Loucy (cell line): ENCODE data around the gene CIAO3.
A peak's percentile ranks its signal among the peaks of the same experiment; 100 is the strongest.

ENCODE experiments used
- H2AFZ ChIP-seq: fragments of 200-600 bp; sonication (generic); 2 replicates; pipeline ENCODE4 v1.6.0; 2016; ENCODE audit warnings: antibody characterized with exemption, mild to moderate bottlenecking, low read length, moderate library complexity
- H3F3A ChIP-seq: fragments of 200-600 bp; 2 replicates; pipeline ENCODE4 v1.6.0; 2016; ENCODE audit warnings: antibody characterized with exemption, low read depth, mild to moderate bottlenecking
- H3K27me3 ChIP-seq: fragments of 200-600 bp; sonication (generic); 2 replicates; pipeline ENCODE4 v1.6.1; 2014; ENCODE audit warnings: low read length, mild to moderate bottlenecking; ENCODE audit not compliant: insufficient read depth, poor library complexity, severe bottlenecking
- H3K36me3 ChIP-seq: fragments of 200-600 bp; sonication (generic); 2 replicates; pipeline ENCODE4 v1.6.1; 2016; ENCODE audit warnings: low read length; ENCODE audit not compliant: insufficient read depth
- H3K4me1 ChIP-seq: fragments of 200-600 bp; sonication (generic); 2 replicates; pipeline ENCODE4 v1.5.1; 2014; ENCODE audit warnings: low read length, mild to moderate bottlenecking; ENCODE audit not compliant: insufficient read depth, poor library complexity, severe bottlenecking
- H3K4me2 ChIP-seq: fragments of 200-600 bp; sonication (generic); 2 replicates; pipeline ENCODE4 v1.6.0; 2014; ENCODE audit warnings: antibody characterized with exemption, low read length, low read depth, mild to moderate bottlenecking; ENCODE audit not compliant: poor library complexity, severe bottlenecking
- H3K4me3 ChIP-seq: fragments of 200-600 bp; sonication (generic); 2 replicates; pipeline ENCODE4 v1.5.1; 2014; ENCODE audit warnings: low read length, mild to moderate bottlenecking, mixed read lengths; ENCODE audit not compliant: poor library complexity, severe bottlenecking
- H3K79me2 ChIP-seq: fragments of 200-600 bp; sonication (generic); 2 replicates; pipeline ENCODE4 v1.6.1; 2014; ENCODE audit warnings: low read length; ENCODE audit not compliant: insufficient read depth
- H3K9ac ChIP-seq: fragments of 200-600 bp; sonication (generic); 2 replicates; pipeline ENCODE4 v1.6.0; 2014; ENCODE audit warnings: mild to moderate bottlenecking, low read depth, low read length, moderate library complexity; ENCODE audit not compliant: poor library complexity, severe bottlenecking
- H3K9me2 ChIP-seq: fragments of 200-600 bp; sonication (generic); replicated peaks from 2 replicates; pipeline ENCODE4 v1.6.1; 2016; ENCODE audit warnings: low read depth, low read length, mixed read lengths
- H3K9me3 ChIP-seq: fragments of 200-600 bp; sonication (generic); 2 replicates; pipeline ENCODE4 v1.6.1; 2014; ENCODE audit warnings: mild to moderate bottlenecking, antibody characterized with exemption, low read length, low read depth; ENCODE audit not compliant: insufficient read depth
- H4K20me1 ChIP-seq: fragments of 200-600 bp; sonication (generic); 2 replicates; pipeline ENCODE4 v1.6.0; 2014; ENCODE audit warnings: antibody characterized with exemption, low read length, mild to moderate bottlenecking; ENCODE audit not compliant: insufficient read depth, poor library complexity, severe bottlenecking
- CTCF ChIP-seq: fragments of 200-600 bp; sonication (generic); conservative IDR thresholded peaks from 2 replicates; pipeline ENCODE4 v1.5.1; 2014; ENCODE audit warnings: mild to moderate bottlenecking, antibody characterized with exemption, low read length
- EZH2phosphoT487 ChIP-seq: fragments of 200-600 bp; IDR thresholded peaks from 2 replicates; pipeline ENCODE4 v1.6.1; 2018; ENCODE audit warnings: antibody characterized with exemption, mild to moderate bottlenecking, moderate library complexity, borderline replicate concordance

Gene CIAO3

DNA sequence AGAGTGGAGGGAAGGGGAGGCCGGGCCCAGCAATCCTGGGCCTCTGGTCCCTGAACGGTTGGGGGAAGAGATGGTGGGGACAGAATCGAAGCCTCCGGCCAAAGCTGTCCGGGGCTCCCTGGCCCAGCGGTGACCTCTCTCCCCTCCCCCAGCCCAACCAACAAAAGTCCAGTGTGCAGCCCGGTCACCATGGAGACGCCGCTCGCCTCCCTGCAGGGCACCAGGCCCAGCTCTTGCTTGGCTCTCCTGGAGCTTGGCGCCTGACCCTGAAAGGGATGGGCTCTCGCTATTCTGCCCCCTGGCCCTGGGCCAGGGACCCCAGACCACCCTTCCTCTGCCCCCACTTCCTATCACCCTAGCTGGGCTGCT is 24.6 kb downstream of the CIAO3 start:
- Histone ChIP-seq H3K4me3 (no peak overlapping the region), H3K9ac (no peak overlapping the region), H3K4me1 (peaks cover 7% of the 10 kb centered on the region), H3K79me2 (no peaks in the 10 kb centered on the region), H3K36me3 (no peaks in the 10 kb centered on the region), H3K9me3 (no peaks in the 10 kb centered on the region), H3K9me2 (no peaks in the 10 kb centered on the region), H3K27me3 (no peaks in the 10 kb centered on the region), H3K4me2 (no peak overlapping the region), H3F3A (no peaks in the 10 kb centered on the region), H4K20me1 (no peaks in the 10 kb centered on the region), H2AFZ (no peak overlapping the region)
- TF ChIP-seq CTCF (no peak), EZH2phosphoT487 (no peak)

- Histone ChIP-seq H3F3A (no peaks in the 10 kb centered on the region), H3K4me2 (peak overlapping the region; percentile 44), H3K9me2 (no peaks in the 10 kb centered on the region), H2AFZ (no peak overlapping the region), H4K20me1 (no peaks in the 10 kb centered on the region), H3K9me3 (no peaks in the 10 kb centered on the region), H3K79me2 (no peaks in the 10 kb centered on the region), H3K4me1 (peaks cover 7% of the 10 kb centered on the region), H3K4me3 (peak overlapping the region; percentile 60), H3K9ac (no peak overlapping the region), H3K36me3 (no peaks in the 10 kb centered on the region), H3K27me3 (no peaks in the 10 kb centered on the region)
- TF ChIP-seq EZH2phosphoT487: no peak
- no peak for TF ChIP-seq CTCF
Measured at GRCh38 chr16:715477-716199, 25.2 kb downstream of the CIAO3 start.

DNA sequence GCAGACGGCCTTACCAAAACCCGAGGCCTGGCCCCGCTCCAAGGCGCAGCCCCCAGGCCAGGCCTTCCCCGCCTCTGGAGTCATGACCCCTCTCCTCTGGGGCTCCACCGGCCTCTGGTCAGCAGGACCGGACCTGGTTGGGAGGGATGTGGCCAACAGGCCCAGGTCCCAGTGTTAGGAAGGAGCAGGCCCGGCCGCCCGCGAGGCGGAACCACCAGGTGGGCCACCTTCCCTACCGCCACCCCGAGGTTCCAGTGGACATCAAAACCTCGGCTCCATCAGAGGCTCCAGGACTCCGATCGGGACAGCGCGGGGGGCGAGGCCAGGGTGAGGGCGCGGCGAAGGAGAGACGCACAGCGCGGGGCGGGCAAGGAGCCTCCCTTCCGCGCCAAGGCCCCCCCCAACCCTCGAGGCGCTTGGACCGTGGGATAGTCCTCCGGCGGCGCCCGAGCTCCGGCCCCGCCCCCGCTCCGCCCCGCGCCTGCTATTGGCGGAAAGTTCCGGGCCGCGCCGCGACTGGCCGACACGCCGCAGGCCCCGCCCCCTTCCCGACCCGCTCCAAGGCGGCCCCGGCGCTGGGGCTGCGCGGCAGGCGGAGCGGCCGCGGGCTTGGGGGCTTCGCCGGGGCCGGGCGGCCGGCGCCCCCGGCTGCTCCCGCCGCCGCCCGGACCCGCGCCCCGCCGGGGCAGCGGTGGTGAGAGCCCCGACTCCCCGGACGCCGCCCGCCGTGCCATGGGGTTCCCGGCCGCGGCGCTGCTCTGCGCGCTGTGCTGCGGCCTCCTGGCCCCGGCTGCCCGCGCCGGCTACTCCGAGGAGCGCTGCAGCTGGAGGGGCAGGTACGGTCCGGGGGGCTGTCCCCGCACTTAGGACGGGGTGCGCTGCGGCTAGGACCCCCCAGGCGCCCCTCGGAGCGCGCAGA is 26.0 kb downstream of the CIAO3 start, which contains the start of gene METRN:
METRN (plus strand) TSS at position 561 of the 919 bp plus-strand sequence; CDS start at position 733, 172 bp downstream.
- Histone ChIP-seq H3K36me3 (no peaks in the 10 kb centered on the region), H3K4me1 (peaks cover 7% of the 10 kb centered on the region), H3K27me3 (no peaks in the 10 kb centered on the region), H3K79me2 (no peaks in the 10 kb centered on the region), H2AFZ (no peak within 1 kb of the TSS), H3K9me3 (no peaks in the 10 kb centered on the region), H3F3A (no peaks in the 10 kb centered on the region), H3K4me2 (peak within 1 kb of the TSS; percentile 44), H3K4me3 (peak within 1 kb of the TSS; percentile 60), H4K20me1 (no peaks in the 10 kb centered on the region), H3K9ac (no peak within 1 kb of the TSS), H3K9me2 (no peaks in the 10 kb centered on the region)
- TF ChIP-seq EZH2phosphoT487 (no peak), CTCF (no peak)
